ENCODE results near the gene AXL.

Gene AXL

DNA sequence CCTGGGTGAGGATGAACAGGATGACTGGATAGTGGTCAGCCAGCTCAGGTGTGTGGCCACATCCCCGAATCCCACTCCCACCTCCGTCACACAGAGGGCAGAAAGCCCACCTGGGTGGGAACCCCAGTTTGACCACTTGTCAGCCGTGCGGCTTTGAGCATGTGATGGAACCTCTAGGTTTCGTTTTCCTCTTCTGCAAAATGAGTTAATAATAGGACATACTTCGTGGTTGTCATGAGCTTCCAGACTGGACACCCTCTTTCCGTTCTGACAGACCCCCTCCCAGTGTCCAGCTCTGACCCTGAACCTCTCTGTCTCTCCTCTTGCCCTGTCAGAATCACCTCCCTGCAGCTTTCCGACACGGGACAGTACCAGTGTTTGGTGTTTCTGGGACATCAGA lies 1.8 kb downstream of the AXL start:
- no peaks in the 10 kb centered on the region for H3K79me2 ChIP-seq (ENCODE audit: insufficient read depth, low read length)
- H3K4me3 ChIP-seq (ENCODE audit: low read depth, low read length, poor library complexity, severe bottlenecking) = no peak overlapping the region

DNA sequence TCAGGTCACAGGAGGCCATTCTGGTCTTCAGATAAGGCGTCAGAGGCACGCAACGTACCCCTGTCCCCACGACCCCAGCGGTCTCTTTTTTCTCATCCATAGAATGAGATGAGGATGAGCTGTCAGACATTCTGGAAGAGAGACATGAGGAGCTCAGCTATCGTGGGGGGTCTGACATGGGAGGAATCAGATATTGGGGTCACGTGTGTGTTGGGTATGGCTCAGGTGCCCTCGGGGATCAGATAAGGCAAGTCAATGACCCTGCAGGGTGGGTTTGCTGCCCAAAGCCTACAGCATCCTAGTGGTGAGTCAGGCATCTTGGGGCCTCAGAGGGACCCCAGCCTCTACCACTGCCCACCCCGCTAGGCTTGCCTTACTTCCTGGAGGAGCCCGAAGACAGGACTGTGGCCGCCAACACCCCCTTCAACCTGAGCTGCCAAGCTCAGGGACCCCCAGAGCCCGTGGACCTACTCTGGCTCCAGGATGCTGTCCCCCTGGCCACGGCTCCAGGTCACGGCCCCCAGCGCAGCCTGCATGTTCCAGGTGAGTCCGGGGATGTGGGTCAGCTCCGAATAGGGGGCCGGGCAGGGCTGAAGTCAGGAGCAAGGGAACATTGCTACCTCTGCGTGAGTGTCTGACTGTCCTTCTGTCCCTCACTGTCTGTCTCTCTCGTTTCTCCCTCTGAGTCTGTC lies 2.6 kb downstream of the AXL start:
- Histone ChIP-seq H3K27me3 (ENCODE audit: insufficient read depth, low read length) (peaks cover 12% of the 10 kb centered on the region; the same call in 1 of the 2 replicates), H2AFZ (ENCODE audit: low read length) (no peak overlapping the region), H3K4me1 (ENCODE audit: insufficient read depth, low read length, severe bottlenecking) (no peaks in the 10 kb centered on the region), H3K9me3 (ENCODE audit: low read length) (no peaks in the 10 kb centered on the region), H3K79me2 (ENCODE audit: insufficient read depth, low read length) (no peaks in the 10 kb centered on the region), H4K20me1 (ENCODE audit: insufficient read depth, low read length) (no peaks in the 10 kb centered on the region), H3K36me3 (ENCODE audit: insufficient read depth, low read length) (no peaks in the 10 kb centered on the region), H3K4me3 (ENCODE audit: low read depth, low read length, poor library complexity, severe bottlenecking) (no peak overlapping the region), H3K9ac (ENCODE audit: low read length) (no peak overlapping the region), H3K9me2 (ENCODE audit: low read depth, low read length) (no peaks in the 10 kb centered on the region), H3K4me2 (ENCODE audit: low read length) (no peak overlapping the region), H3K27ac (ENCODE audit: low read depth, low read length, poor library complexity, severe bottlenecking) (no peak overlapping the region), H3F3A (ENCODE audit: insufficient read depth, low read length) (no peaks in the 10 kb centered on the region)
- TF ChIP-seq EZH2 (IDR thresholded peaks at IDR 0.05; ENCODE audit: borderline replicate concordance, low read length) = no peak
- TF ChIP-seq, protein P1, sequence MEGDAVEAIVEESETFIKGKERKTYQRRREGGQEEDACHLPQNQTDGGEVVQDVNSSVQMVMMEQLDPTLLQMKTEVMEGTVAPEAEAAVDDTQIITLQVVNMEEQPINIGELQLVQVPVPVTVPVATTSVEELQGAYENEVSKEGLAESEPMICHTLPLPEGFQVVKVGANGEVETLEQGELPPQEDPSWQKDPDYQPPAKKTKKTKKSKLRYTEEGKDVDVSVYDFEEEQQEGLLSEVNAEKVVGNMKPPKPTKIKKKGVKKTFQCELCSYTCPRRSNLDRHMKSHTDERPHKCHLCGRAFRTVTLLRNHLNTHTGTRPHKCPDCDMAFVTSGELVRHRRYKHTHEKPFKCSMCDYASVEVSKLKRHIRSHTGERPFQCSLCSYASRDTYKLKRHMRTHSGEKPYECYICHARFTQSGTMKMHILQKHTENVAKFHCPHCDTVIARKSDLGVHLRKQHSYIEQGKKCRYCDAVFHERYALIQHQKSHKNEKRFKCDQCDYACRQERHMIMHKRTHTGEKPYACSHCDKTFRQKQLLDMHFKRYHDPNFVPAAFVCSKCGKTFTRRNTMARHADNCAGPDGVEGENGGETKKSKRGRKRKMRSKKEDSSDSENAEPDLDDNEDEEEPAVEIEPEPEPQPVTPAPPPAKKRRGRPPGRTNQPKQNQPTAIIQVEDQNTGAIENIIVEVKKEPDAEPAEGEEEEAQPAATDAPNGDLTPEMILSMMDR (IDR thresholded peaks at IDR 0.05; ENCODE audit: low read length) = no peak

More for the DNA sequence above, 1.8 kb downstream of the AXL start:
- no peak overlapping the region for H3K27ac ChIP-seq (ENCODE audit: low read depth, low read length, poor library complexity, severe bottlenecking)
- H3K9me3 ChIP-seq (ENCODE audit: low read length) = no peaks in the 10 kb centered on the region
- H3K4me1 ChIP-seq (ENCODE audit: insufficient read depth, low read length, severe bottlenecking) = no peaks in the 10 kb centered on the region
- no peak overlapping the region for H2AFZ ChIP-seq (ENCODE audit: low read length)
- no peaks in the 10 kb centered on the region for H3K36me3 ChIP-seq (ENCODE audit: insufficient read depth, low read length)
- no peaks in the 10 kb centered on the region for H4K20me1 ChIP-seq (ENCODE audit: insufficient read depth, low read length)
- no peaks in the 10 kb centered on the region for H3F3A ChIP-seq (ENCODE audit: insufficient read depth, low read length)
- TF ChIP-seq, protein P1 (IDR thresholded peaks at IDR 0.05; ENCODE audit: low read length) = no peak
- TF ChIP-seq EZH2 (IDR thresholded peaks at IDR 0.05; ENCODE audit: borderline replicate concordance, low read length) = no peak
- no peak overlapping the region for H3K4me2 ChIP-seq (ENCODE audit: low read length)
- no peak overlapping the region for H3K9ac ChIP-seq (ENCODE audit: low read length)
- no peaks in the 10 kb centered on the region for H3K9me2 ChIP-seq (ENCODE audit: low read depth, low read length)
- peaks cover 12% of the 10 kb centered on the region; the same call in 1 of the 2 replicates for H3K27me3 ChIP-seq (ENCODE audit: insufficient read depth, low read length)

DNA sequence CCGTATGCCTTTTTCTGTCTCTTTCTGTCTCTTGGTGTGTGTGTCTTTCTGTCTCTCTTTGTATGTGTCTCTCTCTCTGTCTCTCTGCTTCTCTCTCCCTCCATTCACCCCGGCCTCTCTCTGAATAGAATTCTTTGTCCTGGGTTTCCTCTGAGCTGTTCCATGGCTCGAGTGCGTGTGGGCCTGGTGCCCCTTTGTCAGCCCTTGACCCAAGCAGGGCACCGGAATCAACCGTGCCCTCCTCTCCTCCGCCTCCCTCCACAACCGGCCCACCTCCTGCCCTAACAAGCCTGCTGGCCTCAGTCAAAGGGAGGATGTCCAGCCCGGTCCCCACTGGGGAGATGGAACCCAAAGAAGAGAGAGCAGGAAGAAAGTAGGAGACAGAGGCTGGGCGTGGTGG lies 3.2 kb downstream of the AXL start:
- Histone ChIP-seq H3K36me3 (ENCODE audit: insufficient read depth, low read length) (no peaks in the 10 kb centered on the region), H3K9ac (ENCODE audit: low read length) (no peak overlapping the region), H2AFZ (ENCODE audit: low read length) (no peak overlapping the region), H3F3A (ENCODE audit: insufficient read depth, low read length) (no peaks in the 10 kb centered on the region), H4K20me1 (ENCODE audit: insufficient read depth, low read length) (no peaks in the 10 kb centered on the region), H3K79me2 (ENCODE audit: insufficient read depth, low read length) (no peaks in the 10 kb centered on the region), H3K9me3 (ENCODE audit: low read length) (no peaks in the 10 kb centered on the region), H3K27ac (ENCODE audit: low read depth, low read length, poor library complexity, severe bottlenecking) (no peak overlapping the region), H3K4me1 (ENCODE audit: insufficient read depth, low read length, severe bottlenecking) (no peaks in the 10 kb centered on the region), H3K27me3 (ENCODE audit: insufficient read depth, low read length) (peaks cover 12% of the 10 kb centered on the region; the same call in 1 of the 2 replicates), H3K4me2 (ENCODE audit: low read length) (no peak overlapping the region), H3K4me3 (ENCODE audit: low read depth, low read length, poor library complexity, severe bottlenecking) (no peak overlapping the region), H3K9me2 (ENCODE audit: low read depth, low read length) (no peaks in the 10 kb centered on the region)
- no peak for TF ChIP-seq EZH2 (IDR thresholded peaks at IDR 0.05; ENCODE audit: borderline replicate concordance, low read length)
- TF ChIP-seq, protein P1 (IDR thresholded peaks at IDR 0.05; ENCODE audit: low read length) = no peak

Measured in OCI-LY1 (cell line).